Iris pigment epithelial cell (primary cell): ENCODE data around the gene PLXND1.
"Not testable (repeated sequence)": the region's sequence is repeated elsewhere in the genome, so short reads cannot be mapped to it uniquely, and the experiment has no call there.

Experiments
- DNase-seq: peaks from one replicate; pipeline ENCODE4 v3.0.0-alpha.2; 2011; ENCODE audit warnings: low read depth

The PLXND1 gene

GRCh38 chr3:129606636-129607390 is at the start of gene PLXND1:
PLXND1 (minus strand) TSS chr3:129606676; CDS start chr3:129606639, 37 bp downstream.
- peak; percentile 71 for DNase-seq

GRCh38 chr3:129655291-129655700 is 48.8 kb upstream of the PLXND1 start:
- no peak for DNase-seq

GRCh38 chr3:129654131-129654530 is 47.7 kb upstream of the PLXND1 start:
- peak; percentile 83 for DNase-seq

GRCh38 chr3:129653019-129653418 is 46.5 kb upstream of the PLXND1 start:
- no peak for DNase-seq

- DNase-seq = peak; percentile 83
Observed at GRCh38 chr3:129651435-129652202, 45.1 kb upstream of the PLXND1 start.

GRCh38 chr3:129650256-129650872 is 43.9 kb upstream of the PLXND1 start:
- DNase-seq = peak; percentile 81

DNA sequence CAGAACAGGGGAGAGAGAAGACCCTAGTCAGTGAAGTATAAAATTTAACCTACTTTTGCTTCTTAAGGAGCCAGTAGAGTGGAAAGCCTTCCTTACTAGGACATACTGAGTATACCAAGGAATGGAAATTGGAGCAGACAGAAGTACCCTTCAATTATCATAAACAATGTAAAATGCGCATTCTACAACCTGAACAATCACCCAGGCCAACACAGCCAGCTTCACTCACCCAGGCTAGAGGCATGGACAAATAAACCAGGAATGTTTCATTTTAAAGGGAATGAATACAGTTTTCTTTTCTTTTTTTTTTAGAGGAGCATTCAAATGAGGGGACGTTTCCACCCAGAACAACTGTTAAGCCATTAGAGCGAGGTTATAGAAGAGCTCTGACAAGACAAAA is 41.9 kb upstream of the PLXND1 start:
- DNase-seq = no peak

DNA sequence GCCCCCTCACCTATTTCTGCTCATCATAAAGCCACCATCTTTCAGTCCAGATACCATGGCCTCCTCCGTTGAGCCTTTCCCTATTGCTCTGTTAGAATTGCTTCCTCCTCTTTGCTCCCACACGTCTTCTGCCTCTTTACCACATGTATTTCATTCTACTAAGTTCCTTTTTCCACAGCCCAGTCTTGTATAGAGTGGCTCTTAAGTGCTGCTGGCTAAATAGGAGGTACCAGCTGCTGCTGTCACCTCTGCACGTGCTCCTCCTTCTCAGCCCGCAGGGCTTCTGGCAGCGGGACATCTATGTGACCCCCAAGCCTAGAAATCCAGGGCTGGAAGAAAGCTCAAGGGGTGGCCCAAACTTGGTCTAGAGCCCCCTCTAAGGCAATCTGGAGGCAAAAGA is 38.8 kb upstream of the PLXND1 start:
- DNase-seq = no peak

DNA sequence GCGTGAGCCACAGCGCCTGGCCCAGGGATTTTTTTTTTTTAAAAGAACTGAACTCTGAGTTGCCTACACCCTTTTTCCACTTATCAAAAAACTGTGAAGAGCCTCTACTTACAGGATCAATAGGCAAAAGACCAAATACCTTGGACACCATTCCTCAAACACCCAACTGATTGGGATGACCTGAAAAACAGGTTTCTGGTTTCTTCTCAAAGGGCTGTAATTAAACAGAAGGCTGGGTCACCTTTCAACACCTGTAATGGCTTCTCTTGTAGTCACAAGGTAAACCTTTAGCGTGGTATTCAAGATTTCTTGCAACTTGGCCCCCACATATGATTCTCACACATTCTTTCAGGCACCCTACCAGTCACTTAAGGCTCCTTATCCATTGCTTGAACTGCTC is 38.4 kb upstream of the PLXND1 start:
- no peak for DNase-seq

DNA sequence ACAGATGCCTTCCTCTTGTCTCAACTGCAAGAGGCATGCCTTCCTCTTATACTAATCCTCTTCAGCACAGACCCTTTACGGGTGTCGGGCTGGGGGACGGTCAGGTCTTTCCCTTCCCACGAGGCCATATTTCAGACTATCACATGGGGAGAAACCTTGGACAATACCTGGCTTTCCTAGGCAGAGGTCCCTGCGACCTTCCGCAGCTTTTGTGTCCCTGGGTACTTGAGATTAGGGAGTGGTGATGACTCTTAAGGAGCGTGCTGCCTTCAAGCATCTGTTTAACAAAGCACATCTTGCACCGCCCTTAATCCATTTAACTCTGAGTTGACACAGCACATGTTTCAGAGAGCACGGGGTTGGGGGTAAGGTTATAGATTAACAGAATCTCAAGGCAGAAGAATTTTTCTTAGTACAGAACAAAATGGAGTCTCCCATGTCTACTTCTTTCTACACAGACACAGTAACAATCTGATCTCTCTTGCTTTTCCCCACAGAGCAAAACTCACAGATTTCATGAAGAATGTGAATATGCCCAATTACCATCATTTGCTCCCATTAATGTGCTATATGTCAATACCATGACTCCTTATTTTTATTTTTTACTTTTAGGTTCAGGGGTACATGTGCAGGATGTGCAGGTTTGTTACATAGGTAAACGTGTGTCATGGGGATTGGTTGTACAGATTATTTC is 35.2 kb upstream of the PLXND1 start:
- DNase-seq = not testable (repeated sequence)

GRCh38 chr3:129640985-129641384 is 34.5 kb upstream of the PLXND1 start:
- DNase-seq = not testable (repeated sequence)

GRCh38 chr3:129638481-129638880 is 32.0 kb upstream of the PLXND1 start:
- DNase-seq = no peak

- no peak for DNase-seq
Observed at GRCh38 chr3:129636082-129636481, 29.6 kb upstream of the PLXND1 start.

- no peak for DNase-seq
Observed at GRCh38 chr3:129635656-129636055, 29.2 kb upstream of the PLXND1 start.

DNA sequence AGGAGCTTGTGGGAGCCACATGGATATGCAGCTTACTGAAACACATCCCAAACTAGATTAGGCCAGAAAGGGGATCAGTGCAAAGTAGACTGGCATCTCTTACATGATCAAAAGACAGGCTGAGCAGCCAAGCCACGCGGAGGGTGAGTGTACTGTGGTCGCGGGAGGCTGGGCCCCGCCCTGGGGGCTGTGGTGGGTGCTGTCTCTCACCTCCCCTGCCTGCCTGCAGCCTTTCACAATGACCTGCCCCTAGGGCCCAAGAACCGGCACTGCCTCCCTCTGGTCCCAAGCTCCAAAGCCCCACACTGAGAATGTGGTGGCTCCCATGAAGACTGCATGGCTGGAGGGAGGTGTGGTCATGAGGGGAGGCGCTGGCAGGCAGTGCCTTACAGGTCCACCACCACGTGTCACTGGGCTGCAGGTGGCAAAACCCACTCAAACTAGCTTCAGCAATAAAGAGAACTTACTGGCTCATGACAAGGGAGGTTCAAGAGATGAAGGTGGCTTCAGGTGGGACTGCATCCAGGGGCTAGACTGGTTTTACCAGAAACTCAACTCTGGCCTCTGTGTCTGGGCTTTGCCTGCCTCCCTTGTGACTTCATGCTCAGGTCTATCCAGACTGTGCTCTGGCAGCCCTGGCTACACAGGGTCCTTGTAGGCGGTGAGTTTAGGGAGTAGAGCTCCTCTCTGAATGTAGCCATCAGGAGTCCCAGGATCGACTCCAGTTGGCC is 27.4 kb upstream of the PLXND1 start:
- no peak for DNase-seq

- DNase-seq = no peak
Observed at GRCh38 chr3:129632977-129633376, 26.5 kb upstream of the PLXND1 start.

GRCh38 chr3:129632556-129632955 is 26.1 kb upstream of the PLXND1 start:
- DNase-seq = no peak

DNA sequence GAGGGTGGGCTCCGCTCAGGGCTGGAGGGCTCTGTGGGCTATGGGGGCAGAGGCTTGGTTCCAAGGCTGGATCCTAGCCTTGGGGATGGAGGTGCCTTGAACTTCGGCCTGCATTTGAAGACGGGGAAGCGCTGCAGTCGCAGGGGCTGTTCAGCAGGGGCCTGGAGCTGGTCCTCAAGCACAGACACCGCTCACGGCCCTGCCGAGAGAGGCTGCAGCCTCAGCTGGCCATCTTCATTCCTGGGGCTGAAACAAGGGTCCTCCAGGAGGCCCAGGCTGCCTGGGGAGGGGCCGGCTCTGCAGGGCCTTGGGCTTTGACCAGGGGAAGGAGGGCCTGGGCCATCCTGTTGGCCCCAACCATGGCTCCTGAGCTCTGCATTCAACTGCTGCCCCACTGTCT is 25.6 kb upstream of the PLXND1 start:
- DNase-seq = no peak

- DNase-seq = no peak
Observed at GRCh38 chr3:129629011-129629410, 22.5 kb upstream of the PLXND1 start.

DNA sequence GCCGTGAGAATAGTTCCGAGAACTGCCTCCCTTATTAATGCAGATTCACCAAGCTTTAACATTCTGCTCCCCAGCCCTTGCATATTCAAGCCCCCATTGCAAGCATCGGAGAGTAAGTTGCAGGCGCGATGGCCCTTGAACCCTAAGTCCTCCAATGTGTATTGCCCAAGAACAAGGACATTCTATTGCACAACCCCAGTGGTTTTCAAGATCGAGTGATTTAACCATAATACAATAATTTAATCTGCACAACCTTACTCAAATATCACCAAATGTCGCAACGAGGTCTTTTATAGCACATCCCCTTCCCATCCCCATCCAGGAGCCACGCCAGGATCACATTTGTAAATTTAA is 21.7 kb upstream of the PLXND1 start:
- DNase-seq = peak; percentile 80

DNA sequence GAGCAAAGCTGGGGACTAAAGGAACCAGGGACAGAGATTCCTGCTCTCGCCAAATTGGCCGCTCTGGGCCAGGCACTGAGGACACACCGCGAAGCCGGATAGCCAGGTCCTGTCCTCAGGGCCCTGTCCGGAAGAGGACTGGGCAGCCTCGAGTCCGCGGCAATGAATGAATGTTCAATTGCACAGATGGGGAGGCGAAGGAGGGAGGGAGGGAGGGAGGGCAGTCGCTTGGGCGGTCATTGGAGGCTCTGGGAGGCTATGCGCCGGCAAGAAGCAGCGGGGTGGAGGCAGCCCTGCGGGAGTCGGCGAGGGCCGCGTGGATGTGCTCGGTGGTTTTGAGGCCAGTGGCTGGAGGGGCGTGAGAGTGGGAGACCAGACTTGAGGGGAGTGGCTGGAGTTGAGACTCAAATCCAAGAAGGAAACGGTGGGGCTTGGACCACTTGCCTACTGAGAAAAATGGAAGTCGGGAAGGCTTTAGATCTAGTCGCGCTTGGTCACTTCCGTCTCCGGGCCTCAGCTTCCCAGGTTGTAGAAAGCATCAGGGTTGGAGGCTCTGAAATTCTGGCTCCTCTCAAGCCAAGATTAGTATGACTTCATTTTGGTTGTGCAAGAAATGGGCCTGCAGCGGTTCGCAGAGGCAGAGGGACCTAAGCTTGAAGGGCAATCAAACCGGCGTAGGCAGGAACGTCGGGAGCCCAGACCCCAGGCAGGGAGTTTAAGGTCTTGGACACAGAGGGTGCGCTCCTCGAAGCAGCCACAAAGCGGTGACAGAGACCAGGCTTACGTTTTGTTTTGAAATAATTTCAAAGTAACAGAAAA is 21.1 kb upstream of the PLXND1 start:
- peak; percentile 87 for DNase-seq
